ENCODE data around the gene MDK. TPM values are rescaled to one million over a fixed set of nuclear protein-coding genes. Genes with fewer than 3 reads are reported as not detected.

The MDK gene
- total RNA-seq, 2 donors from 2014 or later, result 36.9 to 63.0 TPM

- peaks cover 0 to 28% of the 10 kb centered on the region in 2 donors for H3K27me3 ChIP-seq
- DNase-seq (no peak), ATAC-seq (no peak)
- H3K4me1 ChIP-seq, result peaks cover 35% of the 10 kb centered on the region
- TF ChIP-seq CTCF (IDR thresholded peaks at IDR 0.05), result no peak
- TF ChIP-seq POLR2A (IDR thresholded peaks at IDR 0.05), result no peak
- WGBS, 2 donors, result 64% methylated on average over 5 of the region's 5 CpGs
- H3K9me3 ChIP-seq, result no peaks in the 10 kb centered on the region
- no peaks in the 10 kb centered on the region for H3K36me3 ChIP-seq (replicated peaks in 1 of 2; ENCODE audit: insufficient read depth in 1 of 2, low read depth in 2 of 2)
- intact Hi-C loops (cut with DNase I), result no loop called here
- no peak overlapping the region for H3K27ac ChIP-seq
- H3K4me3 ChIP-seq, result no peak overlapping the region
Measured at GRCh38 chr11:46387456-46387855, 6.0 kb downstream of the MDK start.

DNA sequence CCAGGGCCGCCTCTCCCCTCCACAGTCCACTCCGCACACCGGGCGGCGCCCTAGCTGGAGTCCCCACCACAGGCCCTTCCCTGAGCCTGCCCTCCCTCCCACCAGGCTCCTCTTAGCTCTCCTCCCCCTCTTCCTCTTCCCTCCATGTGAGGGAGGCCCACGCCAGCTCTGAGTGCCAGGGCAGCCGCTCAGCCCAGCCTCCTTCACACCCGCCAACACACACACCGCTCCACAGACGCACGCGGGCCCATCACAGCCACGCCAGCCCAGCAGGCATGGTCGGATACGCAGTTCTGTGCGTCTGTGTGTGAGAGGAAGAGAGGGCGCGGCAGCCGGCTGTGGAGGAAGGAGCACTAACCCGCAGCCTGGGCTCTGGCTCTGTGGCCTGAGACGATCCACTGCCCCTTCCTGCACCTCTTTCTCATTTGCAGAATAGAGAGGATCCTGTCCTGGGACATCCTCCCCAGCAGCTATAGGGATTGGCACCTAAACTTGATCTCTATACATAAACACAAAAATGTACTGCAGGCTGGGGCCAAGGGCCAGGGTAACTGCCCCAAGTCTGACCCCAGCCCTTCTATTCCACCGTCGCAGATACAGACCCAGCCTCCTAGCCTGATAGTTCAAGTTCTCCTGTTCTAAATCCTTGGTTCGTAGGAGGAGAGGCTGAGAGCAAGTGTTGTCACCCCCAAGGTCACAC is 6.6 kb downstream of the MDK start:
- DNase-seq (no peak), ATAC-seq (no peak)
- intact Hi-C loops (cut with DNase I), result no loop called here
- 28 to 31% methylated on average over 19 to 24 of the region's 24 CpGs for WGBS, 2 donors
- Histone ChIP-seq H3K4me3 (no peak overlapping the region), H3K4me1 (peaks cover 41% of the 10 kb centered on the region), H3K27me3 (peaks cover 0 to 23% of the 10 kb centered on the region in 2 donors), H3K27ac (no peak overlapping the region), H3K9me3 (no peaks in the 10 kb centered on the region), H3K36me3 (replicated peaks in 1 of 2; ENCODE audit: insufficient read depth in 1 of 2, low read depth in 2 of 2) (no peaks in the 10 kb centered on the region)
- TF ChIP-seq CTCF (IDR thresholded peaks at IDR 0.05) (no peak), POLR2A (IDR thresholded peaks at IDR 0.05) (no peak)

- H3K27ac ChIP-seq, result no peak overlapping the region
- no peaks in the 10 kb centered on the region for H3K9me3 ChIP-seq
- ATAC-seq (no peak), DNase-seq (no peak)
- H3K27me3 ChIP-seq, result peaks cover 0 to 22% of the 10 kb centered on the region in 2 donors
- no peak overlapping the region for H3K4me3 ChIP-seq
- peaks cover 41% of the 10 kb centered on the region for H3K4me1 ChIP-seq
- intact Hi-C loops (cut with DNase I), result no loop called here
- WGBS, 2 donors, result 5 to 8% methylated on average over 8 to 18 of the region's 21 CpGs
- H3K36me3 ChIP-seq (replicated peaks in 1 of 2; ENCODE audit: insufficient read depth in 1 of 2, low read depth in 2 of 2), result no peaks in the 10 kb centered on the region
- no peak for TF ChIP-seq CTCF (IDR thresholded peaks at IDR 0.05)
- TF ChIP-seq POLR2A (IDR thresholded peaks at IDR 0.05), result no peak
Measured at GRCh38 chr11:46388619-46389449, 7.4 kb downstream of the MDK start.

DNA sequence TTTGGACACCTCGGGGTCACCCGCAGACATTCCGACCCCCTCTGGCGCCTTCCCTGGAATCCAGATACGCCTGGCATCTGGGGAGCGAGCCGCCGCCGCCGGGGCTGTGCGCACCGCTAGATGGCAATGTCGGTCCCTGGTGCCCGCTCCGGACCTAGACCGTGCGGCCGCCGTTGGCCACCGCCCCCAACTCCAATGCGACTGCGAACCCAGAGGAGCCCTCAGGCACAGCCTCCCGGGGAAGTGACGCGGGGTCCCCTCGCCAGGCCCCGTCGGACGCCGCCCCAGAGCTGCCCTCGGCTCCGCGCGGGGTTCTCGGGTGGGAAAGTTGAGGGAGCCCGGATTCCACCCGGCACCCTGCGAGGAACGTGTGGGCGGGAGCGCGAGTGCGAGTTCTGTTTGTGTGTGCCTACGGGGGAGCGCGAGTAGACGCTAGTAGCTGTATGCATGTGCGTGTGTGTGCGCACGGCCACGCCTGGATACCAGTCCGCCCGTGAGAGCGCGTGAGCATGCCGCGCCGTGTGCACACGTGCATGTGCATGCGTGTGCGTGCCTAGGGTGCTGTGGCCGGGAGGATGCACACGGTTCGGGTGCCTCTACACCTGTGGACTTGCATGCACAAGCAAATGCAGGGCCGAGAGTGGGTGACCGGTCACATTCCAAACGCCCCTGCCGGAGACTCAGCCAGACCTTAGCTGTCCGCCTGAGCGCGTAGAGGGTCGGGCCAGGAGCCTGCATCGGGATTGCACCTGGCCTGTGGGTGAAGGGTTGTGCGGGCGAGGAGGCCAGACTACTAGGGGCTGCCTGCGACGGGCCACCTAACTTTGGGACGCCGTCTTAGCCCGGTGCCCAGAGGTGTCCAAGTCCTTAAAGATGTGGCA is 8.2 kb downstream of the MDK start:
- Histone ChIP-seq H3K9me3 (no peaks in the 10 kb centered on the region), H3K36me3 (replicated peaks in 1 of 2; ENCODE audit: insufficient read depth in 1 of 2, low read depth in 2 of 2) (no peaks in the 10 kb centered on the region), H3K4me3 (peak overlapping the region in 1 of 2 donors; percentile 5), H3K4me1 (peaks cover 41% of the 10 kb centered on the region), H3K27ac (no peak overlapping the region), H3K27me3 (peaks cover 0 to 22% of the 10 kb centered on the region in 2 donors)
- peak; percentile 68 to 80 (median 72) for DNase-seq
- WGBS, 2 donors, result 1% methylated on average over 72 of the region's 80 CpGs; no CpG with 5 or more reads in 1 of the 2 donors
- peak; percentile 74 to 89 (median 81) for TF ChIP-seq CTCF (IDR thresholded peaks at IDR 0.05)
- TF ChIP-seq POLR2A (IDR thresholded peaks at IDR 0.05), result no peak
- peak; percentile 60 for ATAC-seq
- intact Hi-C loops (cut with DNase I), result no loop called here

Data from body of pancreas (tissue), 4 donors.